Astrocyte (in vitro differentiated cells and primary cell): ENCODE data around the gene LRCH1. TPM values are rescaled to one million over a fixed set of nuclear protein-coding genes. Genes with fewer than 3 reads are reported as not detected.
A peak's percentile ranks its signal among the peaks of the same experiment; 100 is the strongest.

ENCODE experiments used
- DNase-seq: peaks from one replicate; pipeline ENCODE4 v3.0.0-alpha.2; 2010; ENCODE audit warnings: low read depth
- FAIRE-seq: peaks from 2 replicates; lab custom pipeline; 2011; peaks lifted over from hg19 to GRCh38; lab: Jason Lieb, UNC
- H2AFZ ChIP-seq: 2 replicates; pipeline ENCODE4 v1.6.0; 2012; ENCODE audit warnings: low read depth, low read length, inconsistent platforms
- H3K27ac ChIP-seq: 2 replicates; pipeline ENCODE4 v1.5.1; 2011; ENCODE audit warnings: low read depth, low read length, inconsistent platforms
- H3K27me3 ChIP-seq: 2 replicates; pipeline ENCODE4 v1.6.0; 2011; ENCODE audit warnings: low read length, inconsistent platforms; ENCODE audit not compliant: insufficient read depth
- H3K36me3 ChIP-seq: 2 replicates; pipeline ENCODE4 v1.5.1; 2011; ENCODE audit warnings: low read length, inconsistent platforms; ENCODE audit not compliant: insufficient read depth
- H3K4me1 ChIP-seq: 2 replicates; pipeline ENCODE4 v1.5.1; 2011; ENCODE audit warnings: low read length, inconsistent platforms; ENCODE audit not compliant: insufficient read depth
- H3K4me2 ChIP-seq: 2 replicates; pipeline ENCODE4 v1.6.0; 2012; ENCODE audit warnings: low read length, inconsistent platforms
- H3K4me3 ChIP-seq: 2 replicates; pipeline ENCODE4 v1.5.1; 2011; ENCODE audit warnings: low read depth, mild to moderate bottlenecking, low read length, inconsistent platforms; ENCODE audit not compliant: insufficient read depth
- H3K79me2 ChIP-seq: 2 replicates; pipeline ENCODE4 v1.6.0; 2012; ENCODE audit warnings: mild to moderate bottlenecking, low read length, inconsistent platforms; ENCODE audit not compliant: insufficient read depth
- H3K9ac ChIP-seq: 2 replicates; pipeline ENCODE4 v1.6.0; 2012; ENCODE audit warnings: mild to moderate bottlenecking, low read length, inconsistent platforms
- H3K9me3 ChIP-seq: 2 replicates; pipeline ENCODE4 v1.5.1; 2012; ENCODE audit warnings: low read depth, mild to moderate bottlenecking, low read length, inconsistent platforms; ENCODE audit not compliant: insufficient read depth
- H4K20me1 ChIP-seq: 2 replicates; pipeline ENCODE4 v1.6.0; 2012; ENCODE audit warnings: low read length, inconsistent platforms; ENCODE audit not compliant: insufficient read depth
- H3K27ac Mint-ChIP-seq: one replicate; pipeline ENCODE4 v1.8.0; 2021; ENCODE audit warnings: mild to moderate bottlenecking, mixed read lengths; ENCODE audit not compliant: unreplicated experiment
- H3K27me3 Mint-ChIP-seq: one replicate; pipeline ENCODE4 v1.8.0; 2021; ENCODE audit warnings: low read depth, mixed read lengths; ENCODE audit not compliant: unreplicated experiment
- H3K36me3 Mint-ChIP-seq: one replicate; pipeline ENCODE4 v1.8.0; 2021; ENCODE audit warnings: low read depth, mixed read lengths; ENCODE audit not compliant: unreplicated experiment
- H3K4me1 Mint-ChIP-seq: one replicate; pipeline ENCODE4 v1.8.0; 2021; ENCODE audit warnings: low read depth, mixed read lengths; ENCODE audit not compliant: unreplicated experiment
- H3K4me3 Mint-ChIP-seq: one replicate; pipeline ENCODE4 v1.8.0; 2021; ENCODE audit warnings: mild to moderate bottlenecking, moderate library complexity, mixed read lengths; ENCODE audit not compliant: unreplicated experiment
- H3K9me3 Mint-ChIP-seq: one replicate; pipeline ENCODE4 v1.8.0; 2021; ENCODE audit warnings: mild to moderate bottlenecking, mixed read lengths; ENCODE audit not compliant: unreplicated experiment
- EZH2 ChIP-seq: IDR thresholded peaks from 2 replicates; pipeline ENCODE4 v1.6.1; 2012; ENCODE audit warnings: mild to moderate bottlenecking, low read length, inconsistent platforms; ENCODE audit not compliant: insufficient read depth
- total RNA-seq: library from RNA; stranded (reverse); gene quantifications from 2 replicates; pipeline ENCODE4 v1.2.1, GENCODE V29; 2021
- TF ChIP-seq, protein P1 (sequence below): IDR thresholded peaks from 2 replicates; pipeline ENCODE4 v1.5.1; 2011; ENCODE audit warnings: low read depth, mild to moderate bottlenecking, inconsistent platforms, low read length, moderate library complexity; ENCODE audit not compliant: insufficient read depth

LRCH1 gene
- total RNA-seq, 1 donor from 2014 or later = 17.7 TPM

DNA sequence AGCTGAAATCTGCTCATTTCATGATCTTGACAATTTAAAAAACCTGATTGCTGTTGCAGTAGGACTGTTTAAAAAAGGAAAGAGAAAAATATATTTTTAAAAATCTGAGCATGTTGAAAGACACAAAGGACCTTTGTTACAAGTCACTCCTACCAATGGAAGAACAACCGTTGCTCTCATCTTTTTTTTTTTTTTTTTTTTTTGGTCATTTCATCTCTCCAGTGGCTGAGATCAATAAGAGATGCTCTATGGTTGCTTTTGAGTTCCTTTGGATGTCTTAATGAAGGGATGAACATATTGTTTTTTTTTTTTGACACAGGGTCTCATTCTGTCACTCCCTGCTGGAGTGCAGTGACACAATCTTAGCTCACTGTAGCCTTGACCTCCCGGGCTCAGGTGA is 29.2 kb downstream of the LRCH1 start:
- Histone ChIP-seq H3K4me2 (no peak overlapping the region), H2AFZ (no peak overlapping the region), H3K79me2 (peaks cover 71% of the 10 kb centered on the region), H3K4me1 (no peaks in the 10 kb centered on the region), H4K20me1 (peaks cover 61% of the 10 kb centered on the region), H3K36me3 (no peaks in the 10 kb centered on the region), H3K27me3 (no peaks in the 10 kb centered on the region), H3K4me3 (no peak overlapping the region), H3K27ac (no peak overlapping the region), H3K9ac (no peak overlapping the region), H3K9me3 (no peaks in the 10 kb centered on the region)
- Mint-ChIP-seq H3K36me3 (no peaks in the 10 kb centered on the region), H3K9me3 (no peaks in the 10 kb centered on the region), H3K27ac (no peak overlapping the region), H3K4me1 (peaks cover 38% of the 10 kb centered on the region), H3K4me3 (no peak overlapping the region), H3K27me3 (no peaks in the 10 kb centered on the region)
- TF ChIP-seq, protein P1, sequence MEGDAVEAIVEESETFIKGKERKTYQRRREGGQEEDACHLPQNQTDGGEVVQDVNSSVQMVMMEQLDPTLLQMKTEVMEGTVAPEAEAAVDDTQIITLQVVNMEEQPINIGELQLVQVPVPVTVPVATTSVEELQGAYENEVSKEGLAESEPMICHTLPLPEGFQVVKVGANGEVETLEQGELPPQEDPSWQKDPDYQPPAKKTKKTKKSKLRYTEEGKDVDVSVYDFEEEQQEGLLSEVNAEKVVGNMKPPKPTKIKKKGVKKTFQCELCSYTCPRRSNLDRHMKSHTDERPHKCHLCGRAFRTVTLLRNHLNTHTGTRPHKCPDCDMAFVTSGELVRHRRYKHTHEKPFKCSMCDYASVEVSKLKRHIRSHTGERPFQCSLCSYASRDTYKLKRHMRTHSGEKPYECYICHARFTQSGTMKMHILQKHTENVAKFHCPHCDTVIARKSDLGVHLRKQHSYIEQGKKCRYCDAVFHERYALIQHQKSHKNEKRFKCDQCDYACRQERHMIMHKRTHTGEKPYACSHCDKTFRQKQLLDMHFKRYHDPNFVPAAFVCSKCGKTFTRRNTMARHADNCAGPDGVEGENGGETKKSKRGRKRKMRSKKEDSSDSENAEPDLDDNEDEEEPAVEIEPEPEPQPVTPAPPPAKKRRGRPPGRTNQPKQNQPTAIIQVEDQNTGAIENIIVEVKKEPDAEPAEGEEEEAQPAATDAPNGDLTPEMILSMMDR = no peak
- TF ChIP-seq EZH2 = no peak
- no peak for FAIRE-seq
- DNase-seq = no peak

DNA sequence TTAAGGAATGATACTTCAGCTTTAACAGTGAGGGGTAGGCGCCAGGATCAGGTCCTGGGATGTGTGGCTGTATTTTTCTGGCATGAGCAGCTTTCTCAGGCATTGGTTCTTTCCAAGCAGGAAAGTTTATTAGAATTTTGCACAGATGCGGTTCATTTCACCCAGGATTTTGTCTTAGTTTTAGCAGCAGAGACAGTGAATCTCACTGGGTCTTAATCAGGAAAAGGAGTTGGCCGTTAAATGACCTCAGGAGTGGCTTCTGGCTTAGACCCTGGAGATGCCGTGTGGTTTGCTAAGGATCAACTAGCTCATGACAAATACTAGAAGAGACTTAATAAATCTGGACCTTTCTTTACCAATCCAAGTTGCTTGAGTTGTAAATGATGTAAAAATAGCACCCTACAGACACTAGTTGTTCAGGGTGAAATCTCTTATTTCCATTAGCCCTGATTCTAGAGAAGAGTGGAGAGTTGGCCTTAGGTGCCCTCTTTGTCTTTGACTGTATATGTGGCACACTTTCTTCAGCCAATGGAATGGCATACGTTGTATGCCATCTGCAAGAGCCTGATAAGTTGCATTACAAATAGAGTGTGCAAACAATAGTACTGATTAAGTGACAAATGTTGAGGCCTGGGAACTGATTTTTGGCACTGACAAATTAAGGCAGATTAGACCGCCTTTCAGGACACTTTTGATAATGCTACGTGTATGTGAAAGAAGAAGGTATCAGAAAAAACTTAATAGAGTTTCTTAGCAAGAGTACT is 34.0 kb downstream of the LRCH1 start:
- FAIRE-seq = no peak
- H3K4me2 ChIP-seq = no peak overlapping the region
- no peak overlapping the region for H3K27ac Mint-ChIP-seq

More for the DNA sequence above, 34.0 kb downstream of the LRCH1 start:
- Histone ChIP-seq H3K4me1 (no peaks in the 10 kb centered on the region), H3K4me3 (no peak overlapping the region), H4K20me1 (peaks cover 50% of the 10 kb centered on the region), H2AFZ (no peak overlapping the region), H3K27ac (no peak overlapping the region), H3K9ac (no peak overlapping the region), H3K79me2 (peaks cover 68% of the 10 kb centered on the region), H3K9me3 (no peaks in the 10 kb centered on the region), H3K27me3 (no peaks in the 10 kb centered on the region), H3K36me3 (no peaks in the 10 kb centered on the region)
- peak; percentile 64 for DNase-seq
- Mint-ChIP-seq H3K27me3 (no peaks in the 10 kb centered on the region), H3K4me3 (no peak overlapping the region), H3K36me3 (no peaks in the 10 kb centered on the region), H3K4me1 (peaks cover 21% of the 10 kb centered on the region), H3K9me3 (no peaks in the 10 kb centered on the region)
- no peak for TF ChIP-seq EZH2
- TF ChIP-seq, protein P1 = no peak
